PC-3 (cell line): ENCODE data around the gene MZT2B. TPM values are rescaled to one million over a fixed set of nuclear protein-coding genes. Genes with fewer than 3 reads are reported as not detected.
A peak's percentile ranks its signal among the peaks of the same experiment; 100 is the strongest.

Source experiments
- ATAC-seq: fragments of 200-7000 bp; cut with Tn5 transposase; 2 replicates; pipeline ENCODE4 v1.9.1; 2020; ENCODE audit warnings: mild to moderate bottlenecking, moderate library complexity
- BruUV-seq: library from RNA; stranded (reverse); fragments of 400-500 nt; replicated peaks from 2 replicates; lab custom pipeline; 2021; lab: Mats Ljungman, UMichigan
- CTCF ChIA-PET: fragments of 300-600 bp; sonication (Branson Sonifier 250); formaldehyde crosslinking; loops from one replicate; lab custom pipeline; 2022; ENCODE audit warnings: antibody characterized with exemption; lab: Charles Lee
- POLR2A ChIA-PET: fragments of 300-600 bp; sonication (Branson Sonifier 250); formaldehyde crosslinking; loops from one replicate; lab custom pipeline; 2022; ENCODE audit warnings: antibody characterized with exemption; ENCODE audit not compliant: unreplicated experiment; lab: Charles Lee
- DNase-seq: peaks from one replicate; pipeline ENCODE4 v3.0.0-alpha.2; 2015
- H2AFZ ChIP-seq: fragments of 300-600 bp; sonication (generic); 2 replicates; pipeline ENCODE4 v1.6.0; 2016; ENCODE audit warnings: antibody characterized with exemption, low read length
- H3F3A ChIP-seq: fragments of 300-600 bp; sonication (generic); one replicate; pipeline ENCODE4 v1.6.0; 2017; ENCODE audit warnings: antibody characterized with exemption, low read length, control low read depth, mild to moderate bottlenecking; ENCODE audit not compliant: unreplicated experiment
- H3K27ac ChIP-seq: fragments of 300-600 bp; sonication (generic); 2 replicates; pipeline ENCODE4 v1.5.1; 2016; ENCODE audit warnings: mild to moderate bottlenecking, low read length
- H3K27me3 ChIP-seq: fragments of 300-600 bp; sonication (generic); 2 replicates; pipeline ENCODE4 v1.6.1; 2016; ENCODE audit warnings: low read length, mixed read lengths
- H3K36me3 ChIP-seq: fragments of 300-600 bp; sonication (generic); 2 replicates; pipeline ENCODE4 v1.6.1; 2016; ENCODE audit warnings: low read depth, mixed run types, low read length, mixed read lengths
- H3K4me1 ChIP-seq: fragments of 300-600 bp; sonication (generic); 2 replicates; pipeline ENCODE4 v1.5.1; 2016; ENCODE audit warnings: low read length; ENCODE audit not compliant: insufficient read depth
- H3K4me2 ChIP-seq: fragments of 300-600 bp; sonication (generic); 2 replicates; pipeline ENCODE4 v1.6.0; 2016; ENCODE audit warnings: low read length
- H3K4me3 ChIP-seq: fragments of 300-600 bp; sonication (generic); 2 replicates; pipeline ENCODE4 v1.5.1; 2016; ENCODE audit warnings: mild to moderate bottlenecking, low read length, mixed read lengths
- H3K79me2 ChIP-seq: fragments of 300-600 bp; sonication (generic); 2 replicates; pipeline ENCODE4 v1.6.1; 2017; ENCODE audit warnings: low read length, mixed read lengths
- H3K9ac ChIP-seq: fragments of 300-600 bp; sonication (generic); 2 replicates; pipeline ENCODE4 v1.6.0; 2016; ENCODE audit warnings: mild to moderate bottlenecking, low read length
- H3K9me2 ChIP-seq: fragments of 300-600 bp; sonication (generic); replicated peaks from 2 replicates; pipeline ENCODE4 v1.6.1; 2016; ENCODE audit warnings: mixed run types, low read length, mixed read lengths
- H3K9me3 ChIP-seq: fragments of 300-600 bp; sonication (generic); 2 replicates; pipeline ENCODE4 v1.6.1; 2016; ENCODE audit warnings: low read length, mixed read lengths
- H4K20me1 ChIP-seq: fragments of 300-600 bp; sonication (generic); 2 replicates; pipeline ENCODE4 v1.6.1; 2016; ENCODE audit warnings: low read length, mixed read lengths
- CTCF ChIP-seq: fragments of 300-600 bp; sonication (generic); conservative IDR thresholded peaks from 2 replicates; pipeline ENCODE4 v1.5.1; 2017; ENCODE audit warnings: antibody characterized with exemption, low read depth, mild to moderate bottlenecking, low read length
- EZH2 ChIP-seq: fragments of 300-600 bp; sonication (generic); IDR thresholded peaks from one replicate; pipeline ENCODE4 v1.6.1; 2017; ENCODE audit warnings: antibody characterized with exemption, mild to moderate bottlenecking, low read length; ENCODE audit not compliant: unreplicated experiment
- EZH2phosphoT487 ChIP-seq: fragments of 300-600 bp; sonication (generic); IDR thresholded peaks from 2 replicates; pipeline ENCODE4 v1.6.1; 2018; ENCODE audit warnings: mild to moderate bottlenecking, antibody characterized with exemption, low read length, borderline replicate concordance
- intact Hi-C: fragments of 100-400 bp; cut with micrococcal nuclease; formaldehyde crosslinking; loops from 2 replicates; pipeline ENCODE4 v1.9.0; 2023
- total RNA-seq: library from RNA; depleted of rRNA; stranded (reverse); fragments of >200 nt; gene quantifications from 2 replicates; pipeline ENCODE4 v1.2.3, GENCODE V29; 2014

MZT2B gene
- total RNA-seq, 1 experiment from 2014 or later = 502 TPM

GRCh38 chr2:130185436-130185835 lies 3.4 kb downstream of the MZT2B start:
- ATAC-seq (no peak), DNase-seq (no peak)
- TF ChIP-seq EZH2 = no peak
- ChIA-PET CTCF (no interaction called here), POLR2A (no interaction called here)
- H3K4me1 ChIP-seq = peaks cover 13% of the 10 kb centered on the region
- intact Hi-C loops = no loop called here
- no peaks in the 10 kb centered on the region for H3F3A ChIP-seq
- no peaks in the 10 kb centered on the region for H3K36me3 ChIP-seq
- H4K20me1 ChIP-seq = no peaks in the 10 kb centered on the region
- no TSS peak for BruUV-seq
- no peak overlapping the region for H2AFZ ChIP-seq
- H3K4me3 ChIP-seq = no peak overlapping the region
- H3K27ac ChIP-seq = no peak overlapping the region
- H3K9me2 ChIP-seq = no peaks in the 10 kb centered on the region
- H3K9ac ChIP-seq = no peak overlapping the region
- peaks cover 36% of the 10 kb centered on the region for H3K79me2 ChIP-seq
- H3K4me2 ChIP-seq = no peak overlapping the region
- no peaks in the 10 kb centered on the region for H3K9me3 ChIP-seq
- H3K27me3 ChIP-seq = no peaks in the 10 kb centered on the region

- no TSS peak for BruUV-seq
- DNase-seq (no peak), ATAC-seq (no peak)
- Histone ChIP-seq H3K27ac (no peak overlapping the region), H3K79me2 (peaks cover 31% of the 10 kb centered on the region), H3K36me3 (no peaks in the 10 kb centered on the region), H3K4me2 (no peak overlapping the region), H3K9ac (no peak overlapping the region), H3F3A (no peaks in the 10 kb centered on the region), H4K20me1 (no peaks in the 10 kb centered on the region), H2AFZ (no peak overlapping the region), H3K9me3 (no peaks in the 10 kb centered on the region), H3K9me2 (no peaks in the 10 kb centered on the region), H3K27me3 (no peaks in the 10 kb centered on the region), H3K4me3 (no peak overlapping the region), H3K4me1 (peaks cover 13% of the 10 kb centered on the region)
- POLR2A ChIA-PET = no interaction called here
- TF ChIP-seq CTCF (no peak), EZH2 (no peak), EZH2phosphoT487 (no peak)
- CTCF ChIA-PET = no interaction called here
- intact Hi-C loops = no loop called here
These were observed 3.8 kb downstream of the MZT2B start for GRCh38 chr2:130185896-130186295.

- H3K4me3 ChIP-seq = no peak overlapping the region
- H3K36me3 ChIP-seq = no peaks in the 10 kb centered on the region
- DNase-seq (peak; percentile 6), ATAC-seq (no peak)
- H3K4me2 ChIP-seq = no peak overlapping the region
- peaks cover 26% of the 10 kb centered on the region for H3K79me2 ChIP-seq
- no peaks in the 10 kb centered on the region for H4K20me1 ChIP-seq
- peaks cover 13% of the 10 kb centered on the region for H3K4me1 ChIP-seq
- POLR2A ChIA-PET = no interaction called here
- no peak overlapping the region for H3K27ac ChIP-seq
- H3K9me3 ChIP-seq = no peaks in the 10 kb centered on the region
- no peak for TF ChIP-seq EZH2
- TF ChIP-seq EZH2phosphoT487 = no peak
- no peak for TF ChIP-seq CTCF
- H3K9ac ChIP-seq = no peak overlapping the region
- no peaks in the 10 kb centered on the region for H3K9me2 ChIP-seq
- H3F3A ChIP-seq = no peaks in the 10 kb centered on the region
- H3K27me3 ChIP-seq = no peaks in the 10 kb centered on the region
- no TSS peak for BruUV-seq
- intact Hi-C loops = no loop called here
- CTCF ChIA-PET = no interaction called here
- no peak overlapping the region for H2AFZ ChIP-seq
These were observed 4.3 kb downstream of the MZT2B start for GRCh38 chr2:130186391-130186790.
